ENCODE measurements around the gene RGS14. TPM values are rescaled to one million over a fixed set of nuclear protein-coding genes. Genes with fewer than 3 reads are reported as not detected.
"Not testable (repeated sequence)": the region's sequence is repeated elsewhere in the genome, so short reads cannot be mapped to it uniquely, and the experiment has no call there.

RGS14 gene
- total RNA-seq, 4 donors from 2014 or later: 28.6 to 38.3 (median 37.2) TPM

- H3K4me3 ChIP-seq (ENCODE audit: low read depth, poor library complexity, severe bottlenecking): no peak overlapping the region
- DNase-seq (ENCODE audit: low spot score in 2 of 2): no peak
- intact Hi-C loops (cut with DNase I; ENCODE audit: low total_unique reads): no loop called here
- TF ChIP-seq CTCF (IDR thresholded peaks at IDR 0.05): no peak
- TF ChIP-seq POLR2A (IDR thresholded peaks at IDR 0.05): no peak
- WGBS, 2 donors: 44 to 55% methylated on average over 19 to 20 of the region's 26 CpGs
Measured at GRCh38 chr5:177371120-177372033, 13.7 kb downstream of the RGS14 start.

GRCh38 chr5:177372034-177372896 lies 14.5 kb downstream of the RGS14 start:
- TF ChIP-seq POLR2A (IDR thresholded peaks at IDR 0.05) (no peak), CTCF (IDR thresholded peaks at IDR 0.05) (no peak)
- no peak for DNase-seq (ENCODE audit: low spot score in 2 of 2)
- intact Hi-C loops (cut with DNase I; ENCODE audit: low total_unique reads): no loop called here
- 50 to 80% methylated on average over 7 to 12 of the region's 12 CpGs for whole genome bisulfite sequencing, 2 donors
- no peak overlapping the region for H3K4me3 ChIP-seq (ENCODE audit: low read depth, poor library complexity, severe bottlenecking)

GRCh38 chr5:177372910-177373309 lies 15.2 kb downstream of the RGS14 start:
- no peak overlapping the region for H3K4me3 ChIP-seq (ENCODE audit: low read depth, poor library complexity, severe bottlenecking)
- TF ChIP-seq POLR2A (IDR thresholded peaks at IDR 0.05) (no peak), CTCF (IDR thresholded peaks at IDR 0.05) (no peak)
- intact Hi-C loops (cut with DNase I; ENCODE audit: low total_unique reads): no loop called here
- DNase-seq (ENCODE audit: low spot score in 2 of 2): no peak
- whole genome bisulfite sequencing, 2 donors: 68 to 73% methylated on average over 6 of the region's 6 CpGs

GRCh38 chr5:177373806-177374205 lies 16.1 kb downstream of the RGS14 start:
- DNase-seq (ENCODE audit: low spot score in 2 of 2): no peak
- TF ChIP-seq CTCF (IDR thresholded peaks at IDR 0.05) (no peak), POLR2A (IDR thresholded peaks at IDR 0.05) (no peak)
- 24 to 39% methylated on average over 6 of the region's 6 CpGs for WGBS, 2 donors
- intact Hi-C loops (cut with DNase I; ENCODE audit: low total_unique reads): no loop called here
- no peak overlapping the region for H3K4me3 ChIP-seq (ENCODE audit: low read depth, poor library complexity, severe bottlenecking)

- 38 to 56% methylated on average over 5 of the region's 5 CpGs for WGBS, 2 donors
- intact Hi-C loops (cut with DNase I; ENCODE audit: low total_unique reads): no loop called here
- H3K4me3 ChIP-seq (ENCODE audit: low read depth, poor library complexity, severe bottlenecking): no peak overlapping the region
- no peak for DNase-seq (ENCODE audit: low spot score in 2 of 2)
- TF ChIP-seq CTCF (IDR thresholded peaks at IDR 0.05) (no peak), POLR2A (IDR thresholded peaks at IDR 0.05) (no peak)
Measured at GRCh38 chr5:177374211-177374610, 16.5 kb downstream of the RGS14 start.

- DNase-seq (ENCODE audit: low spot score in 2 of 2); H3K4me3 ChIP-seq (ENCODE audit: low read depth, poor library complexity, severe bottlenecking); intact Hi-C loops (cut with DNase I; ENCODE audit: low total_unique reads): not testable (repeated sequence)
- WGBS, 2 donors: 78 to 79% methylated on average over 5 of the region's 5 CpGs
Measured at GRCh38 chr5:177375516-177375915, 17.8 kb downstream of the RGS14 start.

Data from lower leg skin (tissue), 4 donors.